ENCODE measurements around the gene TPK1. TPM values are rescaled to one million over a fixed set of nuclear protein-coding genes. Genes with fewer than 3 reads are reported as not detected.

The TPK1 gene
- total RNA-seq, 3 donors from 2014 or later = 11.4 to 14.2 (median 13.3) TPM

GRCh38 chr7:144404946-144405345, 430.9 kb downstream of the TPK1 start:
- H3K9me3 ChIP-seq = no peaks in the 10 kb centered on the region
- TF ChIP-seq CTCF (IDR thresholded peaks at IDR 0.05) = no peak
- no peaks in the 10 kb centered on the region for H3K4me1 ChIP-seq (ENCODE audit: low read depth)
- ATAC-seq (no peak), DNase-seq (no peak)
- no peak overlapping the region for H3K4me3 ChIP-seq
- no peaks in the 10 kb centered on the region for H3K36me3 ChIP-seq (ENCODE audit: low read depth)
- intact Hi-C loops (cut with DNase I, micrococcal nuclease) = no loop called here

GRCh38 chr7:144403649-144404061, 432.2 kb downstream of the TPK1 start, which contains the start of gene NOBOX:
Gene NOBOX (minus strand): TSS chr7:144403693.
- TF ChIP-seq CTCF (IDR thresholded peaks at IDR 0.05) = no peak
- Histone ChIP-seq H3K9me3 (no peaks in the 10 kb centered on the region), H3K36me3 (ENCODE audit: low read depth) (no peaks in the 10 kb centered on the region), H3K4me1 (ENCODE audit: low read depth) (no peaks in the 10 kb centered on the region), H3K4me3 (no peak within 1 kb of the TSS)
- intact Hi-C loops (cut with DNase I, micrococcal nuclease) = no loop called here
- ATAC-seq (no peak), DNase-seq (no peak)

- H3K9me3 ChIP-seq = no peaks in the 10 kb centered on the region
- H3K4me1 ChIP-seq (ENCODE audit: low read depth) = no peaks in the 10 kb centered on the region
- intact Hi-C loops (cut with DNase I, micrococcal nuclease) = no loop called here
- no peak overlapping the region for H3K4me3 ChIP-seq
- no peaks in the 10 kb centered on the region for H3K36me3 ChIP-seq (ENCODE audit: low read depth)
- TF ChIP-seq CTCF (IDR thresholded peaks at IDR 0.05) = no peak
- DNase-seq = no peak
- no peak for ATAC-seq
Observed at GRCh38 chr7:144403102-144403501, 432.8 kb downstream of the TPK1 start.
